HG03354 (cell line): Measurements from ENCODE around the gene FRMD5.
"Not testable (repeated sequence)": the region's sequence is repeated elsewhere in the genome, so short reads cannot be mapped to it uniquely, and the experiment has no call there.

Source experiments
- ATAC-seq: cut with Tn5 transposase; IDR thresholded peaks from one replicate; pipeline ENCODE4 v1.9.1; 2021; ENCODE audit warnings: mild to moderate bottlenecking; ENCODE audit not compliant: unreplicated experiment, poor library complexity, severe bottlenecking

The FRMD5 gene

GRCh38 chr15:44195151-44195740 lies at the start of gene FRMD5:
TSS of gene FRMD5 (minus strand) at chr15:44195271.
- ATAC-seq = peak; percentile 96

- ATAC-seq = no peak
These were observed 48.8 kb upstream of the FRMD5 start for GRCh38 chr15:44243829-44244228.

- no peak for ATAC-seq
These were observed 48.1 kb upstream of the FRMD5 start for GRCh38 chr15:44243141-44243540.

- no peak for ATAC-seq
These were observed 36.8 kb upstream of the FRMD5 start for GRCh38 chr15:44231842-44232241.

GRCh38 chr15:44229301-44229700 lies 34.2 kb upstream of the FRMD5 start:
- not testable (repeated sequence) for ATAC-seq

GRCh38 chr15:44227584-44227983 lies 32.5 kb upstream of the FRMD5 start:
- ATAC-seq = no peak

- not testable (repeated sequence) for ATAC-seq
These were observed 31.9 kb upstream of the FRMD5 start for GRCh38 chr15:44227001-44227400.

GRCh38 chr15:44222478-44222877 lies 27.4 kb upstream of the FRMD5 start:
- ATAC-seq = no peak

- ATAC-seq = no peak
These were observed 24.0 kb upstream of the FRMD5 start for GRCh38 chr15:44219073-44219472.

GRCh38 chr15:44216958-44217357 lies 21.9 kb upstream of the FRMD5 start:
- no peak for ATAC-seq

GRCh38 chr15:44215594-44215993 lies 20.5 kb upstream of the FRMD5 start:
- ATAC-seq = no peak

- no peak for ATAC-seq
These were observed 13.9 kb upstream of the FRMD5 start for GRCh38 chr15:44208956-44209355.

- no peak for ATAC-seq
These were observed 12.6 kb upstream of the FRMD5 start for GRCh38 chr15:44207643-44208042.

- ATAC-seq = no peak
These were observed 4.3 kb upstream of the FRMD5 start for GRCh38 chr15:44199393-44199792.

GRCh38 chr15:44194323-44195150 lies 534 bp downstream of the FRMD5 start:
- ATAC-seq = peak; percentile 36

GRCh38 chr15:44193651-44194322 lies 1.3 kb downstream of the FRMD5 start:
- ATAC-seq = no peak

GRCh38 chr15:44188795-44189194 lies 6.3 kb downstream of the FRMD5 start:
- ATAC-seq = no peak

- ATAC-seq = no peak
These were observed 8.4 kb downstream of the FRMD5 start for GRCh38 chr15:44186705-44187104.

GRCh38 chr15:44183363-44183762 lies 11.7 kb downstream of the FRMD5 start:
- no peak for ATAC-seq

- no peak for ATAC-seq
These were observed 13.7 kb downstream of the FRMD5 start for GRCh38 chr15:44181410-44181809.

GRCh38 chr15:44177139-44177538 lies 17.9 kb downstream of the FRMD5 start:
- ATAC-seq = no peak
